Fibroblast of mammary gland (primary cell): ENCODE results near the gene FN1.

Experiments
- DNase-seq: peaks from one replicate; pipeline ENCODE4 v3.0.0-alpha.2; 2010; ENCODE audit warnings: low read depth
- H3K4me3 ChIP-seq: 2 replicates; pipeline ENCODE4 v1.5.1; 2011; ENCODE audit warnings: low read depth, mild to moderate bottlenecking, low read length, moderate library complexity; ENCODE audit not compliant: control insufficient read depth
- CTCF ChIP-seq: conservative IDR thresholded peaks from 2 replicates; pipeline ENCODE4 v1.5.1; 2011; ENCODE audit warnings: low read depth, low read length, inconsistent platforms; ENCODE audit not compliant: control insufficient read depth, insufficient read depth

Gene FN1

DNA sequence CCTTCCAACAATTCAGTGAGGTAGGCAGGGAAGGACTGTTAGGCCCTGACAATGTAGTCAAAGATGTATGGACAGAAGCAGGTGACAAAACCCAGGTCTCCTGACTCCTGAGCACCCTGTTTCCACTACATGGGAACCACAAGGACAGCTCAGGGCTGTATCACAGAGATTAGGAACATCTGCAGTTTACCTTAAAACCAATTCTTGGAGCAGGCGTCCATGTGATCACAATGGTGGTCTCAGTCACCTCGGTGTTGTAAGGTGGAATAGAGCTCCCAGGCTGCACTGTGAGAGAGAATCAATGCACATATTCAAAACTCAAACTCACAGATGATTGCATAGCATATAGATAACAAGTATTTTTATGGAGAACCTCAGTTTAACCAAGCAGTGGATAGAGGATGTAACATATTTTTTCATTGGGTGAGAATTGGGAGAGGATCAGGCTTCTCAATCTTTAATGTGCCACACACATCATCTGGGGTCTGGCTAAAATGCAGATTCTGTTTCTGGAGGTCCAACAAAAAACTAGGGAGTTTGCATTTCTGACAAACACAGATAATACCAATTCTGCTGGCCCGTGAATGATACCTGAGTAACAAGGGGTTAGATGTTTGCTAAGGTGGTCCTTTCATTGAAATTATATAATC is 36.7 kb downstream of the FN1 start:
- no peak for DNase-seq
- no peak for TF ChIP-seq CTCF
- H3K4me3 ChIP-seq = no peak overlapping the region

GRCh38 chr2:215397632-215398341 is 38.1 kb downstream of the FN1 start:
- DNase-seq = no peak
- TF ChIP-seq CTCF = peak; percentile 16

DNA sequence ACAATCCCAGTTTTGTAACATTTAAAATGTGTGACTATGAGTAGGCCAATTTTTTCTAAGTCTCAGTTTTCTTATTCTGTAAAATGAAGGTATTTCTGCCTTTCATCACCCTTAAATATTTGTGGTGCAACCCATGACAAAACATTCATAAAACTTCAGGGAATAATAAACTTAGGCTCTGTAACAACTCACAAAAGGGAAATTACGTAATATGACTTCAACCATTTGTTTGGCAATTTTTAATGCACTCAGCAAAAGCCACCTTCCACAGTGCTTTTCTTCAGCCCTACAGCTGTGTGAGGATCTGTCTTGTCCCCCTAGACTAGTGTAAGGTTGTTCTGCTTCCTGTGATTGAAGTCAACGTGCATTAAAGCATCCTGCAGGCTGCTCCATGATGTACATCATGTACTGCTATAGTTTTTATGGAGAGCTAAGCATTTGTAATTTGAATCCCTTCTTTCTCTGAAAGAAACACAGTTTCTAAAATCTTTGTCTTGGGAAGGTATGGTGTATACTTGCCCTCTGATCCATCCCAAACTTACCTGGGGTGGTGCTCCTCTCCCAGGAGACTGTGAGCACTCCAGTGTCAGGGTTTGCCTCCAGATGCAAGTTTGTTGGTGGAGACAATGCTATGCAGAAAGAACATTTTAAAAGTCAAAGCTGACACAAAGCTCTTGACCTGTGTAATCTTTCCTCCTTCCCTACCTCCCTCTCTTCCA is 39.1 kb downstream of the FN1 start:
- TF ChIP-seq CTCF = no peak
- no peak for DNase-seq

More at GRCh38 chr2:215397632-215398341, 38.1 kb downstream of the FN1 start:
- H3K4me3 ChIP-seq = no peak overlapping the region

GRCh38 chr2:215395687-215396460 is 40.0 kb downstream of the FN1 start:
- no peak overlapping the region for H3K4me3 ChIP-seq
- no peak for TF ChIP-seq CTCF
- no peak for DNase-seq

More for the DNA sequence above, 39.1 kb downstream of the FN1 start:
- H3K4me3 ChIP-seq = no peak overlapping the region

- no peak for TF ChIP-seq CTCF
- H3K4me3 ChIP-seq = no peak overlapping the region
- no peak for DNase-seq
These were observed 41.6 kb downstream of the FN1 start for GRCh38 chr2:215394102-215394805.
